OCI-LY1 (cell line): ENCODE results near the gene ABHD17A.
A peak's percentile ranks its signal among the peaks of the same experiment; 100 is the strongest.
"Not testable (repeated sequence)": the region's sequence is repeated elsewhere in the genome, so short reads cannot be mapped to it uniquely, and the experiment has no call there.

Experiments
- H2AFZ ChIP-seq: fragments of 200-600 bp; sonication (generic), shearing (Covaris generic); 2 replicates; pipeline ENCODE4 v1.6.0; 2014; ENCODE audit warnings: antibody characterized with exemption, mild to moderate bottlenecking, low read length
- H3F3A ChIP-seq: fragments of 200-600 bp; sonication (generic), shearing (Covaris generic); 2 replicates; pipeline ENCODE4 v1.6.0; 2014; ENCODE audit warnings: mild to moderate bottlenecking, antibody characterized with exemption, low read length, moderate library complexity; ENCODE audit not compliant: insufficient read depth
- H3K27ac ChIP-seq: fragments of 200-600 bp; sonication (generic); 2 replicates; pipeline ENCODE4 v1.5.1; 2014; ENCODE audit warnings: low read length, mixed run types, mild to moderate bottlenecking, low read depth; ENCODE audit not compliant: poor library complexity, severe bottlenecking
- H3K27me3 ChIP-seq: fragments of 200-600 bp; sonication (generic); 2 replicates; pipeline ENCODE4 v1.6.0; 2014; ENCODE audit warnings: antibody characterized with exemption, mild to moderate bottlenecking, low read length, moderate library complexity; ENCODE audit not compliant: insufficient read depth
- H3K36me3 ChIP-seq: fragments of 200-600 bp; sonication (generic); 2 replicates; pipeline ENCODE4 v1.6.1; 2014; ENCODE audit warnings: mild to moderate bottlenecking, antibody characterized with exemption, low read length, moderate library complexity, mixed read lengths; ENCODE audit not compliant: insufficient read depth
- H3K4me1 ChIP-seq: fragments of 200-600 bp; sonication (generic); 2 replicates; pipeline ENCODE4 v1.5.1; 2014; ENCODE audit warnings: mild to moderate bottlenecking, low read length, moderate library complexity; ENCODE audit not compliant: insufficient read depth, severe bottlenecking
- H3K4me2 ChIP-seq: fragments of 200-600 bp; sonication (generic), shearing (Covaris generic); 2 replicates; pipeline ENCODE4 v1.6.1; 2014; ENCODE audit warnings: low read length
- H3K4me3 ChIP-seq: fragments of 200-600 bp; sonication (generic); 2 replicates; pipeline ENCODE4 v1.5.1; 2014; ENCODE audit warnings: low read length, low read depth, mild to moderate bottlenecking, mixed read lengths; ENCODE audit not compliant: poor library complexity, severe bottlenecking
- H3K79me2 ChIP-seq: fragments of 200-600 bp; shearing (Covaris generic); 2 replicates; pipeline ENCODE4 v1.6.1; 2016; ENCODE audit warnings: mixed run types, low read length, mixed read lengths; ENCODE audit not compliant: insufficient read depth
- H3K9ac ChIP-seq: fragments of 200-600 bp; sonication (generic), shearing (Covaris generic); 2 replicates; pipeline ENCODE4 v1.6.1; 2014; ENCODE audit warnings: mild to moderate bottlenecking, low read length, mixed read lengths
- H3K9me2 ChIP-seq: fragments of 200-600 bp; sonication (generic), shearing (Covaris generic); 2 replicates; pipeline ENCODE4 v1.6.1; 2014; ENCODE audit warnings: low read depth, mild to moderate bottlenecking, low read length, mixed read lengths
- H3K9me3 ChIP-seq: fragments of 200-600 bp; shearing (Covaris generic); 2 replicates; pipeline ENCODE4 v1.6.1; 2014; ENCODE audit warnings: low read length, mixed read lengths
- H4K20me1 ChIP-seq: fragments of 200-600 bp; sonication (generic), shearing (Covaris generic); 2 replicates; pipeline ENCODE4 v1.6.0; 2016; ENCODE audit warnings: mild to moderate bottlenecking, low read length; ENCODE audit not compliant: insufficient read depth
- CTCF ChIP-seq: fragments of 200-600 bp; sonication (generic), shearing (Covaris generic); IDR thresholded peaks from 2 replicates; pipeline ENCODE4 v1.5.1; 2017; ENCODE audit warnings: mild to moderate bottlenecking, antibody characterized with exemption, low read length, moderate library complexity, mixed read lengths
- EZH2 ChIP-seq: fragments of 200-600 bp; sonication (generic), shearing (Covaris generic); IDR thresholded peaks from 2 replicates; pipeline ENCODE4 v1.8.0; 2017; ENCODE audit warnings: borderline replicate concordance, mixed run types, mild to moderate bottlenecking, antibody characterized with exemption, low read length, moderate library complexity, mixed read lengths

The ABHD17A gene

GRCh38 chr19:1875646-1876495 is 9.4 kb downstream of the ABHD17A start:
- Histone ChIP-seq H3K27ac (peak overlapping the region; percentile 49), H3K4me1 (peaks cover 29% of the 10 kb centered on the region), H3K9me3 (no peaks in the 10 kb centered on the region), H3K9me2 (no peaks in the 10 kb centered on the region), H4K20me1 (no peaks in the 10 kb centered on the region), H3K27me3 (no peaks in the 10 kb centered on the region), H3K36me3 (peaks cover 22% of the 10 kb centered on the region; the same call in 1 of the 2 replicates), H3K4me2 (peak overlapping the region; percentile 74), H3K9ac (peak overlapping the region; percentile 75), H3F3A (no peaks in the 10 kb centered on the region), H3K4me3 (peak overlapping the region; percentile 71), H2AFZ (no peak overlapping the region), H3K79me2 (peaks cover 29% of the 10 kb centered on the region)
- TF ChIP-seq CTCF, result no peak
- no peak for TF ChIP-seq EZH2

GRCh38 chr19:1875265-1875645 is 10.0 kb downstream of the ABHD17A start:
- H3K9me3 ChIP-seq, H2AFZ ChIP-seq, H3K27me3 ChIP-seq, H3K9me2 ChIP-seq, H4K20me1 ChIP-seq, H3F3A ChIP-seq: not testable (repeated sequence)
- peak overlapping the region; percentile 34 for H3K27ac ChIP-seq
- H3K9ac ChIP-seq, result peak overlapping the region; percentile 75
- peaks cover 29% of the 10 kb centered on the region for H3K79me2 ChIP-seq
- peaks cover 23% of the 10 kb centered on the region; the same call in 1 of the 2 replicates for H3K36me3 ChIP-seq
- H3K4me3 ChIP-seq, result peak overlapping the region; percentile 71
- peak overlapping the region; percentile 74 for H3K4me2 ChIP-seq
- H3K4me1 ChIP-seq, result peaks cover 29% of the 10 kb centered on the region

- Histone ChIP-seq H3K9ac (peak overlapping the region; percentile 75), H3K79me2 (peaks cover 29% of the 10 kb centered on the region), H4K20me1 (no peaks in the 10 kb centered on the region)
These were observed 10.6 kb downstream of the ABHD17A start for GRCh38 chr19:1874554-1875185.

More at GRCh38 chr19:1874554-1875185, 10.6 kb downstream of the ABHD17A start:
- no peaks in the 10 kb centered on the region for H3K9me2 ChIP-seq
- TF ChIP-seq EZH2, result no peak
- TF ChIP-seq CTCF, result no peak
- H3K27ac ChIP-seq, result peak overlapping the region; percentile 34
- H3K27me3 ChIP-seq, result no peaks in the 10 kb centered on the region
- peaks cover 29% of the 10 kb centered on the region for H3K4me1 ChIP-seq
- peak overlapping the region; percentile 74 for H3K4me2 ChIP-seq
- H3F3A ChIP-seq, result no peaks in the 10 kb centered on the region
- H3K36me3 ChIP-seq, result peaks cover 21% of the 10 kb centered on the region; the same call in 1 of the 2 replicates
- no peak overlapping the region for H2AFZ ChIP-seq
- no peaks in the 10 kb centered on the region for H3K9me3 ChIP-seq
- peak overlapping the region; percentile 71 for H3K4me3 ChIP-seq
